Type B pancreatic cell (in vitro differentiated cells): ENCODE results near the gene WDR3. TPM values are rescaled to one million over a fixed set of nuclear protein-coding genes. Genes with fewer than 3 reads are reported as not detected.
A peak's percentile ranks its signal among the peaks of the same experiment; 100 is the strongest.

Source experiments
- DNase-seq: peaks from one replicate; pipeline ENCODE4 v3.0.0; 2021; ENCODE audit warnings: mixed read lengths; ENCODE audit not compliant: unreplicated experiment; ENCODE audit errors: extremely low spot score
- H3K27ac Mint-ChIP-seq: 2 replicates; pipeline ENCODE4 v1.8.0; 2021; ENCODE audit warnings: mild to moderate bottlenecking, mixed read lengths
- H3K27me3 Mint-ChIP-seq: 2 replicates; pipeline ENCODE4 v1.8.0; 2021; ENCODE audit warnings: mixed read lengths
- H3K36me3 Mint-ChIP-seq: 2 replicates; pipeline ENCODE4 v1.8.0; 2021; ENCODE audit warnings: mixed read lengths
- H3K4me1 Mint-ChIP-seq: one replicate; pipeline ENCODE4 v1.8.0; 2021; ENCODE audit warnings: mixed read lengths; ENCODE audit not compliant: unreplicated experiment
- H3K4me3 Mint-ChIP-seq: 2 replicates; pipeline ENCODE4 v1.8.0; 2021; ENCODE audit warnings: mild to moderate bottlenecking, mixed read lengths
- H3K9me3 Mint-ChIP-seq: 2 replicates; pipeline ENCODE4 v1.8.0; 2021; ENCODE audit warnings: mixed read lengths
- total RNA-seq: library from RNA; stranded (reverse); gene quantifications from 2 replicates; pipeline ENCODE4 v1.2.1, GENCODE V29; 2021; ENCODE audit warnings: low replicate concordance
- TF ChIP-seq, protein P1 (sequence below): fragments of 200-600 bp; sonication (generic); conservative IDR thresholded peaks from 2 replicates; pipeline ENCODE4 v1.5.0; 2021; ENCODE audit warnings: antibody characterized with exemption, mild to moderate bottlenecking

Gene WDR3
- total RNA-seq, 1 donor from 2014 or later: 36.9 TPM

DNA sequence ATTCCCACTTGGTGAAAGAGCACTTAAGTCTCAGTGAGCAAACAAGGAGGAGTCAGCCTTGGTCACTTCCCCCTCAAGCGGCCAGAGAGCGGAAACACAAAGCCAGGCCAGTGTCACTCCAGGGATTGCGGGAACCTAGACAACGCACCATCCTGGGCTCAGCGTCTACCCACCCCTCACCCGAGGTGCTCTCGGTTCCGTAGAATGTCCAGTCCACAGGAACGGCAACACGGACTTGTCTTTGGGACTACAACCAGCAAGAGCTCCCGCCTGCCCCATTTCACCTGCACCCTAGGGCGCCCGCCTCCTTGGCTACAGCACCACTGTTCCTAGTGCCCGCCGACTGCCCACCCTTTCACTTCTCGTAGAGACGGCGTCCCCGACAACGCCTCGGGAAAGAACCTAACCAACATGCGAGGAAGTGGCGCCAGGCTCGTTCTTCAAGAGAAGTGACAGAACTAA, 627 bp upstream of the WDR3 start:
- no peaks in the 10 kb centered on the region for H3K27me3 Mint-ChIP-seq
- peaks cover 37% of the 10 kb centered on the region for H3K4me1 Mint-ChIP-seq
- TF ChIP-seq, protein P1, sequence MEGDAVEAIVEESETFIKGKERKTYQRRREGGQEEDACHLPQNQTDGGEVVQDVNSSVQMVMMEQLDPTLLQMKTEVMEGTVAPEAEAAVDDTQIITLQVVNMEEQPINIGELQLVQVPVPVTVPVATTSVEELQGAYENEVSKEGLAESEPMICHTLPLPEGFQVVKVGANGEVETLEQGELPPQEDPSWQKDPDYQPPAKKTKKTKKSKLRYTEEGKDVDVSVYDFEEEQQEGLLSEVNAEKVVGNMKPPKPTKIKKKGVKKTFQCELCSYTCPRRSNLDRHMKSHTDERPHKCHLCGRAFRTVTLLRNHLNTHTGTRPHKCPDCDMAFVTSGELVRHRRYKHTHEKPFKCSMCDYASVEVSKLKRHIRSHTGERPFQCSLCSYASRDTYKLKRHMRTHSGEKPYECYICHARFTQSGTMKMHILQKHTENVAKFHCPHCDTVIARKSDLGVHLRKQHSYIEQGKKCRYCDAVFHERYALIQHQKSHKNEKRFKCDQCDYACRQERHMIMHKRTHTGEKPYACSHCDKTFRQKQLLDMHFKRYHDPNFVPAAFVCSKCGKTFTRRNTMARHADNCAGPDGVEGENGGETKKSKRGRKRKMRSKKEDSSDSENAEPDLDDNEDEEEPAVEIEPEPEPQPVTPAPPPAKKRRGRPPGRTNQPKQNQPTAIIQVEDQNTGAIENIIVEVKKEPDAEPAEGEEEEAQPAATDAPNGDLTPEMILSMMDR: peak; percentile 31
- no peak for DNase-seq
- H3K36me3 Mint-ChIP-seq: peaks cover 12% of the 10 kb centered on the region
- peak overlapping the region; percentile 98 for H3K4me3 Mint-ChIP-seq
- peak overlapping the region; percentile 64 for H3K27ac Mint-ChIP-seq
- no peaks in the 10 kb centered on the region for H3K9me3 Mint-ChIP-seq

DNA sequence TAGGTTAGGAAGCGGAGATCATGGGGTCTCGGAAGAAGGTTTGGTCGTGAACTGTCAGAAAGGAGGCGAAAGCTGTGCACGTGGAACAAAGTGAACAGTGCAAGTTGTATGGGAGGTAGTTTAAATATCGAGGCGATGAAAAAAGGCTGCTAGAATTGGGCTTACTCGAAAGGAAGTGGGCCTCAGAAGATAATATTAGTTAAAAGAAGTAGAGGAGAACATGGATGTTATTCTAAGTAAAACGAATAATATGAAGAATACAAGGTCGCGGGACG, 571 bp downstream of the WDR3 start:
- H3K4me1 Mint-ChIP-seq: peaks cover 37% of the 10 kb centered on the region
- peak overlapping the region; percentile 64 for H3K27ac Mint-ChIP-seq
- H3K4me3 Mint-ChIP-seq: peak overlapping the region; percentile 98
- H3K27me3 Mint-ChIP-seq: no peaks in the 10 kb centered on the region
- TF ChIP-seq, protein P1: no peak
- H3K36me3 Mint-ChIP-seq: peaks cover 13% of the 10 kb centered on the region
- H3K9me3 Mint-ChIP-seq: no peaks in the 10 kb centered on the region
- DNase-seq: no peak

DNA sequence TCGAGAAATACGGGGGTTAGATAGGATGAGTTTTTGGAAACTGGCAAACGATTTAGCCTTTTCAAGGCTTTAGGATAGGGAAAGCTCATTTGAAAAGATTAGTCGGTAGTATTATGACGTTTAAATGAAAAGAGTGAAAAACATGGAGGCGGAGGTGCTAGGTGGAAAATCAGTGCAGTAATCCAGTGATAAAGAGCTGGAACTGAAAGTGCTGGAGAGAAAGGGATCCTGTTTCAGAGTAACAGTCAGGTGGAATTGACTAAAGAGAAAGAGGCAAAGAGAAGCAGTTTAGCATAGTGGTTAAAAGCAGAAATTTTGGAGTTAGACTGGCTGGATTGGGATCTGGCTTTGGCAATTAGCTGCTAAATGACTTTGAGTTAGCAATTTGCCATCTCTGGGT, 945 bp downstream of the WDR3 start:
- Mint-ChIP-seq H3K9me3 (no peaks in the 10 kb centered on the region), H3K4me3 (peak overlapping the region; percentile 98), H3K36me3 (peaks cover 13% of the 10 kb centered on the region), H3K4me1 (peaks cover 37% of the 10 kb centered on the region), H3K27me3 (no peaks in the 10 kb centered on the region), H3K27ac (peak overlapping the region; percentile 64)
- DNase-seq: no peak
- TF ChIP-seq, protein P1: no peak

DNA sequence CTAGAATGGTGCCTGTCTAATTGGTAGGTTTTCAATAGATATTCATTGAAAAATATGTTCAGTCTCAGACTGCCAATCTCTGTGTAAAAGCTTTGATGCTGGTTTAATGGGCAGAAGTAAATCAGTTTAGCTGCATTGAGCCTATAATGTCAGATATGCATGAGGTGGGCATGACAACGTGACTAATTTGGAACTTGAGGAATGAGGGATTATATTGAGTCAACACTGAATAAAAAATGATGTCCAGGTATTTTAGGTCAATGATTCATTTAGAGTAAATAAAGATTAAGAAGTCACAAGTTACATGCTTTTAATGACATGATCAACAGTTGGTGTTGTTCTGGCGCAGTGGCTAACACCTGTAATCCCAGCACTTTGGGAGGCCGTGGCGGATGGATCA, 3.0 kb downstream of the WDR3 start:
- no peak for DNase-seq
- no peak overlapping the region for H3K27ac Mint-ChIP-seq
- H3K36me3 Mint-ChIP-seq: peaks cover 21% of the 10 kb centered on the region
- TF ChIP-seq, protein P1: no peak
- H3K9me3 Mint-ChIP-seq: no peaks in the 10 kb centered on the region
- peaks cover 37% of the 10 kb centered on the region for H3K4me1 Mint-ChIP-seq
- peak overlapping the region; percentile 58 for H3K4me3 Mint-ChIP-seq
- no peaks in the 10 kb centered on the region for H3K27me3 Mint-ChIP-seq

DNA sequence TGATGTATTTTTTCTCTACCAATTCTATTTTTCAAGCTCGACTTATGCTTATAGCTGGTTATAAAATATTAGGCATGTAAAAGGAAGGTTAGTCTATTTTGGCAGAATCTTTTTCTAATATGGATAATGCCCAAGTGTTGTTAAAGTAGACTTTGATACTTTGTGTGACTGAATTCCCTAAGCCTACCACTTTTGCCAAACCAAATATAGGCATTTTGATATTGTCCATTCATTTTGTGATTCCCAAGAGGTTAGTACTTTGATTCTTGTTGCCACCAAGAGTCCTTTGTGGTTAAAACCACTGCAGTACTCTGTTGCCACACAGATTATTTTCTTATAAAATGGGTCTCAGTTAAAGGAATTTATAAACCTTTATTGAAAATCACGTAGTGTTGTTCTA, 4.2 kb downstream of the WDR3 start:
- Mint-ChIP-seq H3K9me3 (no peaks in the 10 kb centered on the region), H3K36me3 (peaks cover 23% of the 10 kb centered on the region), H3K27me3 (no peaks in the 10 kb centered on the region), H3K4me3 (no peak overlapping the region), H3K4me1 (peaks cover 30% of the 10 kb centered on the region), H3K27ac (no peak overlapping the region)
- no peak for DNase-seq
- TF ChIP-seq, protein P1: no peak

DNA sequence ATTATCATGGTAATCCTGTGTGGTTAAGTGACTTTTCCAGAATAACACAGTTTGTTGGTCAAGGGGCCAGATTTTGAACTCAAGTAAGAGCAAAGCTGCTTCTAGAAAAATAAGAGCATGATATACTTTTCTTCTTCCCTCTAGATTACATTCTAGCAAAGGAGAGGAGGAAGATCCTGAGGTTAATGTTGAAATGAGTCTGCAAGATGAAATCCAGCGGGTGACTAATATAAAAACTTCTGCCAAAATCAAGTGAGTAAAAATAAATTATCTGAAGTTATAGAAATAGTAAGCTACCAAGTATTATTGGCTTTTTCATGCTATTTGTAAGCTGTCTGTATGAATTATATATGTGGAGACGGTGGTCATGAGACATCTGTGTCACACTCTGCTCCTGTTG, 12.8 kb downstream of the WDR3 start:
- peaks cover 37% of the 10 kb centered on the region for H3K36me3 Mint-ChIP-seq
- no peak for DNase-seq

More for the DNA sequence above, 12.8 kb downstream of the WDR3 start:
- TF ChIP-seq, protein P1: no peak
- H3K4me1 Mint-ChIP-seq: no peaks in the 10 kb centered on the region
- no peak overlapping the region for H3K27ac Mint-ChIP-seq
- H3K27me3 Mint-ChIP-seq: no peaks in the 10 kb centered on the region
- no peak overlapping the region for H3K4me3 Mint-ChIP-seq
- no peaks in the 10 kb centered on the region for H3K9me3 Mint-ChIP-seq
